HUES64 (cell line): ENCODE results near the gene TPRG1.

ENCODE experiments used
- H3K27ac ChIP-seq: 2 replicates; pipeline ENCODE4 v1.7.0; 2013; ENCODE audit warnings: low read depth, low read length, inconsistent platforms
- H3K27me3 ChIP-seq: 2 replicates; pipeline ENCODE4 v1.6.1; 2013; ENCODE audit warnings: mild to moderate bottlenecking, low read length; ENCODE audit not compliant: insufficient read depth
- H3K36me3 ChIP-seq: 2 replicates; pipeline ENCODE4 v1.6.1; 2013; ENCODE audit warnings: mild to moderate bottlenecking, low read length; ENCODE audit not compliant: insufficient read depth
- H3K4me1 ChIP-seq: 2 replicates; pipeline ENCODE4 v1.6.1; 2013; ENCODE audit warnings: mild to moderate bottlenecking, low read length, moderate library complexity; ENCODE audit not compliant: insufficient read depth
- H3K4me3 ChIP-seq: 2 replicates; pipeline ENCODE4 v1.5.1; 2013; ENCODE audit warnings: mild to moderate bottlenecking, low read length, moderate library complexity
- H3K9ac ChIP-seq: 2 replicates; pipeline ENCODE4 v1.6.1; 2013; ENCODE audit warnings: mild to moderate bottlenecking, low read depth, low read length
- H3K9me3 ChIP-seq: 2 replicates; pipeline ENCODE4 v1.6.1; 2013; ENCODE audit warnings: low read depth, low read length; ENCODE audit not compliant: insufficient read depth
- WGBS: fragments of 150-250, 120-280 bp; methylation state at CpG from one replicate; pipeline ENCODE4 v1.1.7; 2013; ENCODE audit warnings: missing lambda C conversion rate; 5-methylcytosine and 5-hydroxymethylcytosine counted together

Gene TPRG1

DNA sequence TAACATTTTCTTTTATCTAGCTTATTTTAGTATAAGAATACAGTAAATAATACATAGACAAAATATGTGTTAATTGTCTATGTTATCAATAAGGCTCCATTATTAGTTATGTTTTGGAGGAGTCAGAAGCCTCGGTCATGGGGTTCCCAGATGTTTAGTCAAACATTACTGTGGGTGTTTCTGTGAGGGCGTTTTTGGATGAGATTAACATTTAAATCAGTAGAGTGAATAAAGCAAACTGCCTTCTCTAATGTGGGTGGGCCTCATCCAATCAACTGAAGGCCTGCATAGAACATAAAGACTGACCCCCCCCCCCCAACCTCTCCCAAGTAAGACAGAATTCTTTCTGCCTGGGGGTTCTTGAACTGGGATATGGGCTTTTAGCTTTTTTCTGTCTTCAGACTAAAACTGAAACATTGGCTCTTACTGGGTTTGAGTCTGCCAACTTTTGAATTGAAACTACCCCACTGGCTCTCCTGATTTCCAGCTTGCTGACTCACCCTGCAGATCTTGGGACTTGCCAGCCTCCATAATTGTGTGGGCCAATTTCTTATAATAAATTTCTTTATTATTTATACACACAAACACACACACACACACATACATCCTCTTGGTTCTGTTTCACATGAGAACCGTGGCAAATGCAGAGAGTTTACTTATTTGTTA is 192.0 kb downstream of the TPRG1 start:
- WGBS: 85% methylated on average over 2 of the region's 3 CpGs

DNA sequence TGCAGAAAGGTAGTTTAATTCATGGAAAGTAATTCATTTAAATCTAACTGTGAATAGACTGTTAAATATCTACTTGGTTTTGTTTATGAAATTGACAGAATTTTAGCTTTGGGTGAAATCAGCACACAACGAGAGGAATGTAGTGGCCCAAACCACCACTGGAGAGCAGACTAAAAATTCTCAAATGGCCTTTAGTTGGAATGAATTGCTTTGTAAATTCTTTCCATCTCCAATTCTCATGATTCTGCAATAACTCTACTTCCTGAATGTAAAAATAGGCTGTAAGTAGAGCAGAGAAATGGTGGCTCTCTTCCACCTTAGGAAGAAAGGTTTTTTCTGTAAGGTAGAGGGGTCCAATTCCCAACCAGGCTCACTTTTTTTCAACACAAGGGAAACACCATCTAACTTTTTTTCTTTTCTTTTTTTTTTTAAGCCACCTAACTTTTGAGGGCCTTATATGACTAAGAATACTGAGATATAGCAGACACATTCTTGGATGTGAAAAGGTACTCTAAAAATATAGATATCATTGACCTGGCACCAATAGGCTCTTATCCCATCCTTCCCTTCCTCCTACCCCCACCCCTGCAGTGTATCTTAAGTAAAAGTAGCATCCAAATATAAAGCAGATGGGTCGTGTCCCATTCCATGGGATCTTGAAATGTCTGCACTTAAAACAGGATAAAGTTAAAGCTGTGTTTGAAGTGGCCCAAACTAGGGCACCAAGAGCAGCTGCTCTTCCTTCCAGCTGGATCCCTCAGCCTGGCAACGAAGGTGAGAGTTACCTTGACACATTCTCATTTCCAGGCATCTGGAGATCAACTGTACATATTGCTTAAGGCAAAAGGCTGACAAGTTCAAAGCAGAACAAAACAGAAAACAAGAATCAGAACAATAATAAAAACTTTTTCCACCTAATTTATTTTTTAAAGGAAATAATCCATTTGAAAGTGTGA is 194.1 kb downstream of the TPRG1 start:
- H3K9ac ChIP-seq: no peak overlapping the region
- no peaks in the 10 kb centered on the region for H3K9me3 ChIP-seq
- no peak overlapping the region for H3K27ac ChIP-seq
- no peaks in the 10 kb centered on the region for H3K27me3 ChIP-seq
- no peak overlapping the region for H3K4me3 ChIP-seq
- H3K4me1 ChIP-seq: peaks cover 27% of the 10 kb centered on the region
- no peaks in the 10 kb centered on the region for H3K36me3 ChIP-seq
- WGBS: 93% methylated on average over 3 of the region's 3 CpGs

More for the DNA sequence above, 192.0 kb downstream of the TPRG1 start:
- no peak overlapping the region for H3K9ac ChIP-seq
- no peak overlapping the region for H3K4me3 ChIP-seq
- no peak overlapping the region for H3K27ac ChIP-seq
- no peaks in the 10 kb centered on the region for H3K27me3 ChIP-seq
- no peaks in the 10 kb centered on the region for H3K9me3 ChIP-seq
- peaks cover 6% of the 10 kb centered on the region for H3K4me1 ChIP-seq
- H3K36me3 ChIP-seq: no peaks in the 10 kb centered on the region

DNA sequence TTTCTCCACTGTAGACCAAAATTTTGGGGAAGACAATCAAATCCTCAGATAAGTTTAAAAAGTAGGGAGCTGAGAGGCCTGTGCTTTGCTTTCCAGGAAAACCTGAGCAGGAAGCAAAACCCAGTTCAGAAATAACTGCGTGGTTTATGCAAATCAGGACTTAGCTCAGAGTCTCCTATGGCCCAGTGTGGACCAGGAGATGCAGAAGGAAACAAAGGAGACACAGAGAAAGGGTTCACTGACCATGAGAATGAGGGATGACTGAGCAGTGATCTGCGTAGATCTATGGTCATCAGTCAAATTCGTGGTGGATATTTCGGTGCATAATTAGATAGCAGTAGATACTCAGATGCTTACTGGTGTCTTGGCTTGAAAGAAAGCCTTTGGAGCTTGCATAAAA is 196.6 kb downstream of the TPRG1 start:
- Histone ChIP-seq H3K4me1 (peaks cover 28% of the 10 kb centered on the region), H3K9me3 (no peaks in the 10 kb centered on the region), H3K4me3 (no peak overlapping the region), H3K36me3 (no peaks in the 10 kb centered on the region), H3K27me3 (no peaks in the 10 kb centered on the region), H3K9ac (no peak overlapping the region), H3K27ac (no peak overlapping the region)
- WGBS: 91% methylated on average over 4 of the region's 4 CpGs

DNA sequence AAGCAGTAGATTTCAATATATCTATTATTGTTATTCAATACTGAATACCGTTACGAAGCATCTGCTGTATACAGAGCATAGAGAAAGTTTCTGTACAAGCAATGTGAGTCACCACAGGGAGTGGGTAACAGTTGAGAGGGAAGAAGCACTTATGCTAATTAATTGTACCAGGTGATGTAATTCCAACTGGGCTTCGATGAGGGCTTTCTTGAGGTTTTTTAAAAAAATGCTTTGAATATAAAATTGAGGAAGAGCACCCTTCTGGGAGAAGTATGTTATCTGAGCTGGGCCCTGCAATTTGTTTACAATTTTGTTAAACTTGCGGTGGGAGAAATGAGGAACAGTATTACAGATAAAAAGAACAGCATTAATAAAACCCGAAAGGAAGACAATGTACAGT is 197.9 kb downstream of the TPRG1 start:
- H3K27me3 ChIP-seq: no peaks in the 10 kb centered on the region
- H3K9me3 ChIP-seq: no peaks in the 10 kb centered on the region
- no peak overlapping the region for H3K4me3 ChIP-seq
- no peaks in the 10 kb centered on the region for H3K36me3 ChIP-seq
- 89% methylated on average over 5 of the region's 5 CpGs for WGBS
- H3K4me1 ChIP-seq: peaks cover 28% of the 10 kb centered on the region
- H3K9ac ChIP-seq: no peak overlapping the region
- H3K27ac ChIP-seq: no peak overlapping the region; the same call in 1 of the 2 replicates

DNA sequence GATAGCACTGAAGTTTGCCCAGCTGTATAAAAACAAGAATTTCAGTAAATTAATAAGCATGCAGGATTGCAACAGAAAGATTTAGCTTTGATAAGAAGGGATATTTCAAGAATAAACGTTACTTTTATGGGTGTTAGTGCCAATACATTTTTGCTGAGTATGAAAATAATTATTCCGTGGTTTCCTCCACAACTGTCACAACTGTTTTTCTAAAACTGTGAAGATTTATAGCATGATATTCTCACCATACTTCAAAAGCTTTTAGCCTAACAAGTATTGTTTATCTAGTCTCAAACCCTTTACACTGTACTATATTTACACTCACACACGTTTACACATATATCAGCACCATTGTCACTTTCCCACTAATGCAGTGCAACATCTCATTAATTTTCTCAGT is 200.5 kb downstream of the TPRG1 start:
- H3K9ac ChIP-seq: no peak overlapping the region
- WGBS: 62% methylated on average over 2 of the region's 3 CpGs
- H3K27ac ChIP-seq: no peak overlapping the region
- H3K36me3 ChIP-seq: no peaks in the 10 kb centered on the region
- peaks cover 28% of the 10 kb centered on the region for H3K4me1 ChIP-seq
- peaks cover 1% of the 10 kb centered on the region; the same call in 1 of the 2 replicates for H3K9me3 ChIP-seq
- H3K4me3 ChIP-seq: no peak overlapping the region
- no peaks in the 10 kb centered on the region for H3K27me3 ChIP-seq
